Breast epithelium (tissue), 3 donors: ENCODE measurements around the gene SLC39A8.

Experiments used
- CTCF ChIP-seq, 3 donors: fragments of 450-650 bp; IDR thresholded peaks; one replicate each; pipeline ENCODE4 v1.5.1; 2016 to 2017; ENCODE audit warnings: antibody characterized with exemption in 3 of 3, mild to moderate bottlenecking in 3 of 3, moderate library complexity in 3 of 3
- POLR2A ChIP-seq: fragments of 450-650 bp; IDR thresholded peaks from one replicate; pipeline ENCODE4 v1.6.1; 2016; ENCODE audit warnings: antibody characterized with exemption, mild to moderate bottlenecking, moderate library complexity

- TF ChIP-seq POLR2A (no peak), CTCF (IDR thresholded peaks at IDR 0.05) (no peak)
These were observed 41.7 kb upstream of the SLC39A8 start for GRCh38 chr4:102386966-102387365.
